ENCODE results near the gene COL19A1. TPM values are rescaled to one million over a fixed set of nuclear protein-coding genes. Genes with fewer than 3 reads are reported as not detected.

COL19A1 gene
- total RNA-seq, 2 experiments from 2014 or later = 0.03 TPM; not detected in 1

- TF ChIP-seq CTCF (conservative IDR thresholded peaks at IDR 0.05; ENCODE audit: low read length) (no peak), EZH2phosphoT487 (IDR thresholded peaks at IDR 0.05; ENCODE audit: borderline replicate concordance, low read depth, low read length) (no peak)
- Histone ChIP-seq H3K79me2 (ENCODE audit: insufficient read depth, low read depth, low read length) (no peaks in the 10 kb centered on the region), H3K36me3 (ENCODE audit: insufficient read depth, low read length) (no peaks in the 10 kb centered on the region), H3K4me3 (ENCODE audit: low read depth, low read length, poor library complexity, severe bottlenecking) (no peak overlapping the region), H3K4me2 (ENCODE audit: low read length) (no peak overlapping the region), H3K27ac (ENCODE audit: low read depth, low read length, poor library complexity, severe bottlenecking) (no peak overlapping the region), H4K20me1 (ENCODE audit: insufficient read depth, low read length) (no peaks in the 10 kb centered on the region), H3K9me2 (ENCODE audit: insufficient read depth, low read length) (no peaks in the 10 kb centered on the region), H3K4me1 (ENCODE audit: insufficient read depth, low read length, poor library complexity, severe bottlenecking) (no peaks in the 10 kb centered on the region), H3K9me3 (ENCODE audit: low read length) (no peaks in the 10 kb centered on the region), H2AFZ (ENCODE audit: low read length) (no peak overlapping the region)
- no TSS peak for BruUV-seq (replicated peaks)
- DNase-seq (ENCODE audit: low spot score) = no peak
- ChIA-PET POLR2A (no interaction called here), CTCF (ENCODE audit: unreplicated experiment) (no interaction called here)
- intact Hi-C loops (cut with micrococcal nuclease; ENCODE audit: unreplicated experiment) = no loop called here
These were observed 269.1 kb downstream of the COL19A1 start for GRCh38 chr6:70135219-70136160.

GRCh38 chr6:70136996-70137395 is 270.6 kb downstream of the COL19A1 start:
- H3K36me3 ChIP-seq (ENCODE audit: insufficient read depth, low read length) = no peaks in the 10 kb centered on the region
- no peak for DNase-seq (ENCODE audit: low spot score)
- intact Hi-C loops (cut with micrococcal nuclease; ENCODE audit: unreplicated experiment) = no loop called here
- BruUV-seq (replicated peaks) = no TSS peak
- no peaks in the 10 kb centered on the region for H3K9me3 ChIP-seq (ENCODE audit: low read length)
- H3K4me2 ChIP-seq (ENCODE audit: low read length) = no peak overlapping the region
- no peak overlapping the region for H3K27ac ChIP-seq (ENCODE audit: low read depth, low read length, poor library complexity, severe bottlenecking)
- no peaks in the 10 kb centered on the region for H3K9me2 ChIP-seq (ENCODE audit: insufficient read depth, low read length)
- no peak overlapping the region for H2AFZ ChIP-seq (ENCODE audit: low read length)
- H3K4me1 ChIP-seq (ENCODE audit: insufficient read depth, low read length, poor library complexity, severe bottlenecking) = no peaks in the 10 kb centered on the region
- no peaks in the 10 kb centered on the region for H4K20me1 ChIP-seq (ENCODE audit: insufficient read depth, low read length)
- no peak overlapping the region for H3K4me3 ChIP-seq (ENCODE audit: low read depth, low read length, poor library complexity, severe bottlenecking)
- ChIA-PET POLR2A (no interaction called here), CTCF (ENCODE audit: unreplicated experiment) (no interaction called here)
- no peaks in the 10 kb centered on the region for H3K79me2 ChIP-seq (ENCODE audit: insufficient read depth, low read depth, low read length)
- TF ChIP-seq EZH2phosphoT487 (IDR thresholded peaks at IDR 0.05; ENCODE audit: borderline replicate concordance, low read depth, low read length) (no peak), CTCF (conservative IDR thresholded peaks at IDR 0.05; ENCODE audit: low read length) (no peak)

- H3K79me2 ChIP-seq (ENCODE audit: insufficient read depth, low read depth, low read length) = no peaks in the 10 kb centered on the region
- H3K4me3 ChIP-seq (ENCODE audit: low read depth, low read length, poor library complexity, severe bottlenecking) = no peak overlapping the region
- H3K9me2 ChIP-seq (ENCODE audit: insufficient read depth, low read length) = no peaks in the 10 kb centered on the region
- H3K9me3 ChIP-seq (ENCODE audit: low read length) = no peaks in the 10 kb centered on the region
- POLR2A ChIA-PET = no interaction called here
- no peak overlapping the region for H3K4me2 ChIP-seq (ENCODE audit: low read length)
- H3K36me3 ChIP-seq (ENCODE audit: insufficient read depth, low read length) = no peaks in the 10 kb centered on the region
- BruUV-seq (replicated peaks) = no TSS peak
- no peaks in the 10 kb centered on the region for H3K4me1 ChIP-seq (ENCODE audit: insufficient read depth, low read length, poor library complexity, severe bottlenecking)
- TF ChIP-seq CTCF (conservative IDR thresholded peaks at IDR 0.05; ENCODE audit: low read length) (no peak), EZH2phosphoT487 (IDR thresholded peaks at IDR 0.05; ENCODE audit: borderline replicate concordance, low read depth, low read length) (no peak)
- H4K20me1 ChIP-seq (ENCODE audit: insufficient read depth, low read length) = no peaks in the 10 kb centered on the region
- no peak overlapping the region for H3K27ac ChIP-seq (ENCODE audit: low read depth, low read length, poor library complexity, severe bottlenecking)
- intact Hi-C loops (cut with micrococcal nuclease; ENCODE audit: unreplicated experiment) = no loop called here
- no peak overlapping the region for H2AFZ ChIP-seq (ENCODE audit: low read length)
- DNase-seq (ENCODE audit: low spot score) = no peak
- CTCF ChIA-PET (ENCODE audit: unreplicated experiment) = no interaction called here
These were observed 274.1 kb downstream of the COL19A1 start for GRCh38 chr6:70140496-70140895.
